ENCODE measurements around the gene HOXD11.

The HOXD11 gene

DNA sequence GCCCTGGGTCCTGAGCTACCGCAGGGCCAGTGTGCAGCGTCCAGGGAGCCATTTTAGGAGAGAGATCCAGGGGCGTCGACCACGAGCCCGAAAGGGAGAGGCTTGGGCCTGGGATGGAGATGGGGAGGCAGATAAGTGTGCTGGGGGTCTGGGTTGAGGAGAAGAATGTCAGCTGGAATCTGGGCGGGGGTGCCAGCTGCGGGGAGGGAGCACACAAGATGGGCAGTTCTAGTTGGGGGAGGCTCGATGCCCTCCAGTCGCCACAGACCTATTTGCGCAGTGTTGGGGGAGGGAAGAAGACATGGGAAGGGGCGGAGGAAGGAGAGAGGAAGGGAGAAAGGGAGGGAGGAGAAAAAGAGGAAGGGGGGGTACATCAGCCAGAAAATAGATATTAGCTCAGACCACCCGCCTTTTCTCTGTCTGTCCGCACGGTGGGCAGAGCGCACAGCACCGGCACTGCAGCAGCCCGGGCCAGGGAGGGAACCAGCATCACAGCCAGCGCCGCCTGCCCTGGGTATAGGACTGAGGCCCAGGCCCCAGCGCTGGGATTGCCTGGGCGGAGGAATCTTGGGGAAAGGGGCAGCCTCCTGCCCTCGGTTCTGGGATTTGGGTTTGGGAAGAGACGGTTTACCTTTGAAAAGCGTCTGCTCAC is 1.9 kb upstream of the HOXD11 start:
- DNase-seq (ENCODE audit: low read depth in 3 of 3), result no peak

DNA sequence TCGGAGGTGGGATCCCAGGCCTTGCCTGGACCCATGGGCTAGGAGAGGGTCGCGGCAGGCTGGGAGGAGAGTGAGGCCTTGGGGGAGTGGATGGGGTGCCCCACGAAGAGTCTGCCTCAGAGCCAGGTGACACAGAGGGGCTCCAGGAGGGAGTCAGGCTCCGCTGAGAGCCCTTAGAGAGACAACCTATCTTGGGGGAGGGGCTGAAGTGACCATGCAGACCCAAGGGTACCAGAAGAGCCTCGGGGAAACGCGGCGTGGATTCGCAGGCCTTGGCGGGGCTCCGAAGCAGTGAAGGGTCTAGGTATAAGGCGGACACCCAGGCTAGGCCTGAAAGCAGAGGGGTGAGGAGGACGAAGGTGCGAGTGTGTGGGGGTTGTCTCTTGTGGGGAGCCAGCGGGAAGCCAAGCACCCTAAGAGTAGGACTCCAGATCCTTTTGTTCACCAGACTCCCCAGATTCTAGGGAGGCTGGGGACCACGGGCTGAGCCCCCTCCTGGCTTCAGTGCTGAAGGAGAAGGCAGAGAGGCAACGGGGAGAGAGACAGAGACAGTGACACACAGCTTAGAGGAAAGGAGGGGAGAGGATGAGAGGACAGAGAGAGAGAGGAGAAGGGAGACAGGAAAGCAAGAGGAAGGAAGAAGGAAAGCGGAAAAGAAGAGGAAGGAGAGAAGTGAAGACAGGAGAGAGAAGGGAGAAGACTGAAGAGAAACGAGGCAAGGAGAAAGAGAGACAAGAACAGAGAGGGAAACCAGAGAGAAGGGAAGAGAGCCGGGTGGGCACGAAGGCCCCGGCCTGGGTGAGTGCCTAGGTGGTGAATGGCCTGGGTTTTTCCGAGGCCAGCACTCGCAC is 1.1 kb upstream of the HOXD11 start:
- DNase-seq (ENCODE audit: low read depth in 3 of 3), result no peak

DNA sequence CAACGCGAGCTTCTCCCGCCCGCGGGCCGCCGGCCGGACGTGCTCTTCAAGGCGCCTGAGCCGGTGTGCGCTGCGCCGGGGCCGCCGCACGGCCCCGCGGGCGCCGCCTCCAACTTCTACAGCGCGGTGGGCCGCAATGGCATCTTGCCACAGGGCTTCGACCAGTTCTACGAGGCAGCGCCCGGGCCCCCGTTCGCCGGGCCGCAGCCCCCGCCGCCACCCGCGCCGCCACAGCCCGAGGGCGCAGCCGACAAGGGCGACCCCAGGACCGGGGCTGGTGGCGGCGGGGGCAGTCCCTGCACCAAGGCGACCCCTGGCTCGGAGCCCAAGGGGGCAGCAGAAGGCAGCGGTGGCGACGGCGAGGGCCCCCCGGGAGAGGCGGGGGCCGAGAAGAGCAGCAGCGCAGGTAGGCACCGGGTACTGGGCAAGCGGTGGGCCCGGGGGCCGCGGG is 676 bp downstream of the HOXD11 start:
- no peak for DNase-seq (ENCODE audit: low read depth in 3 of 3)

DNA sequence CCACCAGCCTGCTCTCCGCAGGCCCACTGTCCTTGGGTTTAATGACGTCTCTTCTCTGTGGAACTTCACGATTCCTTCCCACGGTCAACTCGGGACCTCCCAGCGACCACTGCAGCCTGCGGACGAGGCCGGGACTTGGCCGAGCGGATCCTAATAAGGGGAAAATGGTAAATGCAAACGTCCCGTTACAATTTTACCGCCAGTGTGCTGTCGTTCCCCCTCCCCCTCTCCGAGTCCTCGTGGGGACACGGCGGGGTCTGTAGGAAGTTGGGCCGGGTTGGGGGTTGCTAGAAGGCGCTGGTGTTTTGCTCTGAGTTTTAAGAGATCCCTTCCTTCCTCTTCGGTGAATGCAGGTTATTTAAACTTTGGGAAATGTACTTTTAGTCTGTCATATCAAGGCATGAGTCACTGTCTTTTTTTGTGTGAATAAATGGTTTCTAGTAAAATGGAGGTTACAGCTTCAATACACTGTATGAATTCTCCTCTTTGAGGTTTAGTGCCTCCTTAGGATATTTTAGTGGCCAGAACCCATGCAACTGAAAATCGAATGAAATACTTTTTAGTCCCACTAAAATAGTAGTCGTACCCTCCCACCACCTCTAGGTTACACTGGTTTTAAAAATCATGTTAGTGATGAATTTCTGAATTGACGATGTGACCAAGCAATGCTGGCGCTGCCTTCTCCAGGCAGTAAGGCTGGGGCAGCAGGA is 2.3 kb downstream of the HOXD11 start:
- DNase-seq (ENCODE audit: low read depth in 3 of 3), result no peak

DNA sequence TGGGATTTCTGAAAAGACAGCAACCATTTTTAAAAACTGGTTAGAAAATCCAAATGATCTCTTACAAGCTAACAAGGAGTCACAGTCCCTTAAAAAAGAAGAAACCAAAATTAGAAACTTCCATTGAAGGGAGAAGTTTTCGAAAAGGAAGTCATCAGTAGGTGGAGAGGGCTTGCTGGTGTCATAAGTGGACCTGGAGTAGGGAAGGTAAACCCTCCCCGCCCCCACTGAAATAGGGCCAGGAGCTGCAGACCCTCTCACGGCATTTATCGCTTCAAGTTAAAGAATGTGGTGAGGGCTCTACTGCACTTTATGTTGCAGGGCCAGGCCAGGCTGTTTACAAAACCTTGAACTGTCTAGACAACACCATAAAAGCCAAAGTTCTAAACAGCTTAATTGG is 2.9 kb downstream of the HOXD11 start:
- no peak for DNase-seq (ENCODE audit: low read depth in 3 of 3)

DNA sequence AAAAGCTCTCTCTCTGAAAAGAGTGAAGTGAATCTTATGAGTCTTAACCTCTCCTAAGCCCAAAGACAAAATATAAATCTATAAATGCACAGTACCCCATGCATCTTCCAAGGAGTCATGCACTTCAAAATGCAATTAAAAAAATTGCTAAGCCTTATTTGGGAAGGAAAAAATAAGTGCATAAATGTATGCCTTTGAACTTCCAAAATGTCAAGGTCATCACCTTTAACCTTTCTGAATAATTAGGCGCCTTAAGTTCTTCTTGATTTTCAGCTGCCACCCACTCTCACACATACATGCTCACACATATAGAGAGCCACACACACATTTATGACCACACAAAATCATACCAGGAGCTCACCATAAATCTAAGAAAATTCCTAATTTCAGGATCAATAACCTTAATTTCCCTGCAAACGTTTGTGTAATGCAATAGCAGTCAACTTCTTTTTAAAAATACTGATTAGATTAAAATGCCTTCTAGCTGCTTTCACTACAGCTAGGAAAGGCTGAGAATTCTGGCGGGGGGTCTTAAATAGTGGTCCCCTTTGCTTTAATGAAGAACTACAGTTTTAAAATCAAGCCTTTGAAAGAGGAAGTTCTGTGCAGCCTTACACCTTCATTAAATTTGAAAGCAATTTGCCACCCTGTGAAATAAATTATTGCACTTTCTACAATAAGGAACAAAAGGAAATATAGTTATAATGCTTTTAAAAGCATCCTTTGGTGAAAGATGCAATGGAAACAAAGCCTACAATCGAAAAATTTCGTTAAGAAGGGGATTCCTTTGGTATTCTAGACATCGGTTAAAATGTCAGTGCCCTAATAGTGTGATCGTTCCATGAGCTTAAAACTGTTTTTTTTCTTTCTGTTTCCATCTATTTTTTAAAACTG is 3.6 kb downstream of the HOXD11 start:
- DNase-seq (ENCODE audit: low read depth in 3 of 3), result no peak

DNA sequence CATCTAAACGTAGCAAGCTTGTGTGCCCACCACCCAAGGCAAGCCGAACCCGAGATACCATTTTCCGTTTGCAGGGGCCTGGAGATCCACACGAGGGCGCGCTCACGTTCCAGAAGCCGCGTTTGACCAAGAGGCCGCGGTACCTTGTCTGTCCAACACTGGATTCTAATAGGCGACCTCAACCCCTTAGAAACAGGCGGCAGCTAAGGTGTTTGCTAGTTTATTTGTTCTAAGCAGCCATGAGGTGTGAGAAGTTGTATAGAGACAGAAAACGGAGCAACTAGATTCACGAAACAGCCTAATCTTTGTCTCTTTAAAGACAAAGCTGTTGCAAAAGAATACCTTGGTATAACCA is 4.2 kb downstream of the HOXD11 start:
- DNase-seq (ENCODE audit: low read depth in 3 of 3), result no peak

DNA sequence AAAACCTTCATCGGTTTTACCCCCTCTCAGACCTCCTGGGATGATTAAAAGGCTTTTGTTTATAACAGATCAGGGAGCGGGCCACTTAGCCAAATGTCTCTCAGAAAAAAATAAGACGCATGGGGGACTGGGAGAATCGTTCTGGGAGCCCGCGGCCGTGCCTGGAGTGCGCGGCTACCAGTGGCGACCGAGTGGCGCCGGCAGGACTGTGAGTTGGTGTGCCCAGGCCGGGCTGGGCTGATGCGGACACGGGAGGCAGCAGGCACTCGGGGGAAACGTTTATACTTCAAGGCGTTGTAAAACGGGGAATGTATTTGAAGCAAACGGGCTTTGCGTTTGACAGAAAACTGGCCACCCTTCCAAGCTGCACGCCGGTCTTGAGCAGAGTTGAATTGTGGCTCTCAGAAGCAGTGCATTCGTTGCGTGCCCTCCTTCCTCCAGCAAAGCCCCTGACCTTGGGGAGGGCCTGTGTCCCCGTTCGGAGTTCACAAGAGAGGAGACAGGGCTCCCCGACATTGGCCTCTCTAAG is 4.8 kb downstream of the HOXD11 start:
- DNase-seq (ENCODE audit: low read depth in 3 of 3), result no peak

DNA sequence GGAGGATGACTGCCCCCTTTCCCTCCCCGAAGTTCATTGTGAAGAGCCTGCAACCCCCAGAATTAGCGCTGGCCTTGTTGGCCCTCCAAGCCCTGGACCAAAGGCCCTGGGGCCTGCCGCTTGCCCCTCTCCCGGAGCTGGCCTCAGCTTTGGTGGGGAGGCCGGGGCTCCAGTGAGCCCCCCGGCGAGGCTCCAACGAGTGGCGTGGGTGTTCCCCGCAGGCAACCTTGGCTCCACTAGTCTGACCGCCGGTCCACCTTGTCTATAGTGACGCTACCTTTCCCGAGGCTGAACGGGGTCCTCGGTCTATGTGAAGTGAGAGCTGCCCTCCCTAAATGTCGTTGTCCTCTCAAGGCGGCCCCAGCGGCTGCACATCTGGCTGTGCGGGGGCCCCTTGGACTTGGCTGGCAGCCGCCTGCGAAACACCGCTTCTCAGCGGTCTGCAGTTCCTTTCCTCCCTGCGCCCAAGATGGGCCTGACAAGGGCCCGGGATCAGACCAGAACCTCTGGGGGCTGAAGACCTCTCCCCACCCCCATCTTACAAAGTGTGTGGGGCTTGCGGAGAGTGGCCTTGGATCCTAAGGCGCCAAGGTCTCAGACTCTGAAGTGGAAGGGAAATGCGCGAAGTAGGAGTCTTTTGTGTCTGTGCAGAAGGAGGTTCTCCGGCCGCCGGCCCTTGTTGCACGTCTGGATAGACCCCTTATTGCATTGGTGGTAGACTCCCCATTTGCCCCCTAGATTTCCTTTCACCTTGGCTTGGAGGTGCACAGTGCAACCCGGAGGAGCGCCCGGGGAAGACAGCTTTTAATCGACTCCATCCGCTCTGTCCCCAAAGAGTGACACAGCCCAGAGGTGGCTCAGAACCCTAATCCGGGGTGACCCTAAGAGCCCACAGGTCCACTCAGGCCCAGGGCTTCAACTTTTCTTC is 5.6 kb downstream of the HOXD11 start:
- no peak for DNase-seq (ENCODE audit: low read depth in 3 of 3)

DNA sequence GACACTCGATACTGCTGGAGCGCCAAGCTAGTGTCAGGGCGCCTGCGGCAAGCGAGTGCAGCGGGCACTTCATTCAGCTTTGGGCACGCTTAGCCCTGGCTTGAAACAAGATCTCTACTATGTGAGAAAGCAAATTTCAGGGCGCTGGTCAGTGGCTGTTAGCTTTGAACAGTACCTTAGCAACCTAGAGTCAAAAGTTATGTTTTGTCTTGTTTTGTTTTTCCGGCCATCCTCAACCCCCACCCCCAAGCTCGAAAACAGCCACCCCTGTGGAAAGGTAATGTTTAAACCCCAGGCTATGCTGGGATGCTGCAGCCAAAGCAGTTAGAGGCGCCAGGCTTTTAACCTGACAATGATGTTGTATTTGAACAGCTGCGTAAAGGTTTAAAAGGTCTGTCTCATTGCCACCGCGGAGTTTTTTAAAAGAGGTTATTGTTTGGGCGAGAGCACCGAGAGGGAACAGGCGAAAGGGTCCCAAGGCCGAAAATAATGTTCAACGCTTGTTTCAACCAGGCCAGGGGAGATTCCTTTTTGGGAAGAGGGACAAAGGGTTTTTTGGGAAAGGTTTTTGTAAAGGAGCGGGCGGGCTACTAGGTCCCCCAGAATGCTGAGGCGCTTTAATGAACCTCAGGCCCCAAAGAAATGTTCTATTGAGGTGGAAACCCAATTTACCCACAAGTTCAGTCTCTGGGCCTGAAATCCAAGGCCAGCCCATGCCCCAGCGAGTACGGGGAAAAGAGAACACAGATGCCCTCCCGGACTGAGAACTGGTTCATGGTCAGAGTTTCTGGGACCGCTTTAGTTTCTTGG is 7.2 kb downstream of the HOXD11 start:
- DNase-seq (ENCODE audit: low read depth in 3 of 3), result no peak

DNA sequence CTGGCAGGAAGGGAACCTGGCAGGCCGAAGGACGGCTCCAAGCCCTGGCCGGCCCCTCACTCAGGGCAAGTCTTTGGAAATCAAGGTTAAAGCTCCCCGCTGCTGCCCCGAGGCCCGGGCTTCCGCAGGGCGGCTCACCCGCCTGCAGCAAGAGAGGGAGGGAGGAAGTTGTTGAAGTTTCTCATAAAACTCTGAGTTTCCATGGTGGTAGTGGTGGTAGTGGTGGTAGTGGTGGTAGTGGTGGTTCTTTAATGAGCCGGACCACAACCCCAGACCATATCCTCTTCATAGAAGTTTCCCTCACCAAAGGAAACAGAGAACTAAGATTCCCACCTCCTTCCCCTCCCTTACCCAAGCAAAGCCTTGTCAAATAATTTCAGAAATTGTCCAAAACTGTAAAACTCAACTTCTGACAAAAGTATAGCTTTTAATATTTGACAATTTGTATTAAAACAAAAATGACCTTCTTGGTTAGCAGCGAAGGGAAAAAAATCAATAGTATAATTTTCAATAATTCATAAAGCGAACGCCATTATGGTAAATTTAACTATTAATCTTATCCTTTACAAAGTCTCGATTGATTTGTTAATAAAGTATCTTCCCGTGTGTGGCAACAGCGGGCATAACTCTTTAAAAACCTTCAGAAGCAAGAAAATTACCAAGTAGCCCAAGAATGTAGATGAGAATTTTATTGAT is 8.0 kb downstream of the HOXD11 start:
- no peak for DNase-seq (ENCODE audit: low read depth in 3 of 3)

DNA sequence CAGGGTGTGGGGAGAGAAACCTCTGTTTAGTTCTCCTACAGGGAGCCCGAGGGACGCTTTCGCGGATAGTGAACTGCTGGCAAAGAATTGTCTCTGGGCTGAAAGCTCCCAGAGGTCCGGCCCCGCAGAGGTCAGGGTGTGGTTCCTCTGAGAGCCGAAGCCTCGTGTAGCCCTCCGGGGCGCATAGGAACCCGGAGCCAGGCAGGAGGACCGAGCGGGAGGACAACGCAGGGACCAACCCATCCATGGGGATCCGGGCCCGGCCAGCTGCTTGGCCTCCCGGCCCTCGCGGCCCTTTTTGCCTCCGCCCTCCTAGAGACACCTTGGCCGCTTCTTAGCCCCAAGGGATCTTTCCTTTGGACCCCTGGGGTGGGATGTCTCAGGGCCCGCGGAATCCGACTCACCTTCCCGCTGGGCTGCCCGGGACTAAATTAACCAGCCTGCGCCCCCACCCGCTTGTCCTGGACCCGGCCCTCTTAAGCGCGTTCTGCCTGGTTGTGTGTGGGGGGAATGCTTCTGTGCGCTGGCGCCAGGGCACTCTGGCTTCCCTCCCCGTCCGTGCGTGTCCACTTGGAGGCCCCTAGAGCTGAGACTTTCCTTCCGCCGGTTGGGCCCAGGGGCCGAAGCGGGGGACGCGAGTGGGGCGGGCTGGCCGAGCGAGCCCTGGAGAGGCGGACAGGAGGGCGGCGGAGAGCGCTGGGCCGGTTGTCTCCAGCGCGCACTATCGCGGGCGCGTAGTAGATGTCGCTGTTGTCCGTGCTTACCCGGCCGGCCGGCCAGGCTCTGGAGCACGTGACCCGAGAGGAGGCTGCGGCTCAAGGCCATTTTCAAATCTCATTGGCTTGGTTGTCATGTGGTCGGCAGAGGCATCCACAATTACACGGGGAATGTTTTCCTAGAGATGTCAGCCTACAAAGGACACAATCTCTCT is 9.1 kb downstream of the HOXD11 start, which contains the start of gene HOXD10:
Gene HOXD10 (plus strand): TSS at position 896 of the 931 bp plus-strand sequence. CDS start 56 bp downstream, outside the sequence.
- no peak for DNase-seq (ENCODE audit: low read depth in 3 of 3)

DNA sequence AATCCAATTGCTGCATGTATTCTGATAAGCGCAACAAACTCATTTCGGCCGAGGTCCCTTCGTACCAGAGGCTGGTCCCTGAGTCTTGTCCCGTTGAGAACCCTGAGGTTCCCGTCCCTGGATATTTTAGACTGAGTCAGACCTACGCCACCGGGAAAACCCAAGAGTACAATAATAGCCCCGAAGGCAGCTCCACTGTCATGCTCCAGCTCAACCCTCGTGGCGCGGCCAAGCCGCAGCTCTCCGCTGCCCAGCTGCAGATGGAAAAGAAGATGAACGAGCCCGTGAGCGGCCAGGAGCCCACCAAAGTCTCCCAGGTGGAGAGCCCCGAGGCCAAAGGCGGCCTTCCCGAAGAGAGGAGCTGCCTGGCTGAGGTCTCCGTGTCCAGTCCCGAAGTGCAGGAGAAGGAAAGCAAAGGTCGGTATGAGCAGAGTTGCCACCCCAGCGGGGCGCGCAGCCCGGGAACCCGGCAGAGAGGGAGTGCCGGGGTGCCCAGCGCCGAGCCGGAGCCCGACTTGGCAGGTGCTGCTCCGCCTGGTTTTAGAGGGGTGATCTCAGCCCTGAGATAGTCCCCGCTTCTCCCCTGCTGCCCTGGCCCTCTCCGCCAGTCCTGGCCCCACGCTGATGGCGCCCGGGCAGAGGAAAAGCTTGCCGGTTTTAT is 10.2 kb downstream of the HOXD11 start:
- no peak for DNase-seq (ENCODE audit: low read depth in 3 of 3)

DNA sequence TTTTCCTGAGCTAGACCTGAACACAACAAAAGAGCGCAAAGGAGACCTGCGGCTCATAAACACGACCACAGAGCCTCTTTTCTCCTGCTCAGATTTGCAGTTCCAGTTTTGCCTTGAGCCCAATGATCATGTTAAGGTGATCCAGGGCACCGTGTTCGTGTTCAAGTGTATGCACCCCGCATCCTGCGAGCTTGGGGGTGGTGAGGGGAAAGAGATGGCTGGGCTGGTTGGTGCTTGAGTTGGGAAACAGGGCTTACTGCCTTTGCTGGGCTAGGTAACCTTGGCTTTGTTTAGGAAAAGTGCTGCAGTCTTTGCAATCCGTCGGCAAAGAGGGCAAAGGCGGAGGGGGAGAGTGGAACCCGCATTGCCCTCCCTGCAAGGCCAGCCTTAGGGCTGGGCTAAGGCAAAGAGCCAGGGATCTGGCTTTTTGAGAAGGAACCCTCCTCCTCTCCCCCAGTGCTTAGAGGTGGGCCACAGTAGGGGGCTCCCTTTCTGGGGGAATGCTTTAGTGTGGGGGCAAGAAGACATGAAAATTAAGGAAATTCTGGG is 10.8 kb downstream of the HOXD11 start:
- DNase-seq (ENCODE audit: low read depth in 3 of 3), result no peak

DNA sequence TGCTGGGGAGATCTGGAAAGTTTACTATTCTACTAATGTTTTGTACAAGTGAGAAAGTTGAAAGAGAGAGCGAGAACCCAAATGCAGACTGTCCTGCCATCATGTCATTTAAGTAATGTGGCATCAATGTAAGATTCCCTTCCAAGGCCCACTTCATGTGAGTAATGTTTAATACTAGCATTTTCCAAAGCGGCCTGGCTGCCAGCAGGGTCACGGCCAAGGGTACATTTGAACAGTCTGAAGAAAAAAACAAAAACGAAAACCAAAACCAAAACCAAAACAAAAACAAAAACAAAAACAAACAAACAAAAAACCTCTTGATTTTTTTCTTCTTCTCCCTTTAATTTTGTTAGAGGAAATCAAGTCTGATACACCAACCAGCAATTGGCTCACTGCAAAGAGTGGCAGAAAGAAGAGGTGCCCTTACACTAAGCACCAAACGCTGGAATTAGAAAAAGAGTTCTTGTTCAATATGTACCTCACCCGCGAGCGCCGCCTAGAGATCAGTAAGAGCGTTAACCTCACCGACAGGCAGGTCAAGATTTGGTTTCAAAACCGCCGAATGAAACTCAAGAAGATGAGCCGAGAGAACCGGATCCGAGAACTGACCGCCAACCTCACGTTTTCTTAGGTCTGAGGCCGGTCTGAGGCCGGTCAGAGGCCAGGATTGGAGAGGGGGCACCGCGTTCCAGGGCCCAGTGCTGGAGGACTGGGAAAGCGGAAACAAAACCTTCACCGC is 11.7 kb downstream of the HOXD11 start:
- DNase-seq (ENCODE audit: low read depth in 3 of 3), result no peak

Measured in stimulated activated CD4-positive, alpha-beta T cell treated with anti-CD3 and anti-CD28 coated beads, TNF-alpha, amount 100 ng/mL, for 48 hours (primary cell).